Motor neuron (in vitro differentiated cells): ENCODE results near the gene CMC1. TPM values are rescaled to one million over a fixed set of nuclear protein-coding genes. Genes with fewer than 3 reads are reported as not detected.

Experiments
- ATAC-seq, 8 experiments: fragments of 200-7000 bp; cut with Tn5 transposase; replicated peaks in 6 of 8; 2 replicates each; pipeline ENCODE4 v1.8.0; 2021; ENCODE audit warnings: mild to moderate bottlenecking in 8 of 8, moderate library complexity in 8 of 8
- H3K27ac ChIP-seq, 2 donors: fragments of 250-450 bp; sonication (Bioruptor Pico); 2 replicates each; pipeline ENCODE4 v1.9.0; 2021; ENCODE audit warnings: antibody characterized with exemption in 2 of 2, mild to moderate bottlenecking in 2 of 2, moderate library complexity in 1 of 2
- H3K4me1 ChIP-seq, 2 donors: fragments of 250-450 bp; sonication (Bioruptor Pico); replicated peaks in 1 of 2; 2 replicates each; pipeline ENCODE4 v1.6.1; 2021; ENCODE audit warnings: antibody characterized with exemption in 2 of 2, mild to moderate bottlenecking in 2 of 2, moderate library complexity in 1 of 2
- H3K4me3 ChIP-seq, 5 donors: fragments of 250-450 bp; sonication (Bioruptor Pico); 2 replicates each; pipeline ENCODE4 v1.9.0; 2021; ENCODE audit warnings: antibody characterized with exemption in 5 of 5, mild to moderate bottlenecking in 5 of 5, moderate library complexity in 4 of 5
- WGBS, 10 experiments: fragments of 450-650 bp; shearing (Covaris generic); methylation state at CpG; one replicate each; pipeline ENCODE4 v1.0.0; 2022; 5-methylcytosine and 5-hydroxymethylcytosine counted together
- in situ Hi-C, 9 experiments: fragments of 400-800 bp; cut with MboI; loops; one replicate each; pipeline ENCODE4 v1.15.0; 2021; ENCODE audit warnings: low sequenced_read_pairs in 9 of 9, low pct_unique_long_range_greater_than_20kb in 2 of 9; ENCODE audit not compliant: unreplicated experiment in 9 of 9
- total RNA-seq, 8 experiments: library from RNA; unstranded; fragments of 300-600 nt; gene quantifications; 2 replicates each; pipeline versions ENCODE4 v1.2.3 to v1.2.4, GENCODE V29; 2022

The CMC1 gene
- total RNA-seq, 8 experiments from 2014 or later = 16.8 to 36.0 (median 21.9) TPM

DNA sequence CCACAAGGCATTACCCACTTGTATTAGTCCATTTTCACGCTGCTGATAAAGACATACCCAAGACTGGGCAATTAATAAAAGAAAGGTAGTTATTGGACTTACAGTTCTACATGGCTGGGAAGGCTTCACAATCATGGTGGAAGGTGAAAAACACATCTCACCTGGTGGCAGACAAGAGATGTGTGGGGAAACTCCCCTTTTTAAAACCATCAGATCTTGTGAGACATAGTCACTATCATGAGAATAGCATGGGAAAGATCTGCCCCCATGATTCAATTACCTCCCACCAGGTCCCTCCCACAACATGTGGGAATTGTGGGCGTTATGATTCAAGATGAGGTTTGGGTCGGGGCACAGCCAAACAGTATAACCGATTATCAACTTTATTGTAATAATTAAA lies 17.0 kb upstream of the CMC1 start:
- in situ Hi-C loops = no loop called here
- Histone ChIP-seq H3K4me1 (no peaks in the 10 kb centered on the region), H3K27ac (no peak overlapping the region), H3K4me3 (no peak overlapping the region)
- 11 to 100% (median 86%) methylated on average over 1 to 4 of the region's 4 CpGs; no CpG with 5 or more reads in 1 of the 10 experiments for WGBS, 10 experiments
- no peak for ATAC-seq

DNA sequence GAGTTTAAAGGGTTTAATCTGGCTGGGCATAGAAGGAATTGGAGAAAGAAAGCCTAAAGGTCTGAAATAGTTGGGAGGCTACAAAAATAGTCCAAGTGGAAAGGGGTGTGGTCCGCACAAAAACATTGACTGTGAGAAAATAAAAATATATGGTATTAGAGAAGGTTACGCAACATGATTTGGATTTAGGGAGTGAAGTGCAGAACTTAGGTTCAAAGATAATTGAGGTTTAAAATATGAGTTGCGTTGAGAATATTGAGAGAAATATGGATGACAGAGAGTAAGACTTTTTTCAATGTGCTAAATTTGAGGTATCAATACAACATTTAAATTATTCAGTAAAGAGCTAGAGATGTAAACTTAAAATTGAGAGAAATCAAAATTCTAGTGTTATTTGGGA lies 15.4 kb upstream of the CMC1 start:
- in situ Hi-C loops = no loop called here
- no peak for ATAC-seq

DNA sequence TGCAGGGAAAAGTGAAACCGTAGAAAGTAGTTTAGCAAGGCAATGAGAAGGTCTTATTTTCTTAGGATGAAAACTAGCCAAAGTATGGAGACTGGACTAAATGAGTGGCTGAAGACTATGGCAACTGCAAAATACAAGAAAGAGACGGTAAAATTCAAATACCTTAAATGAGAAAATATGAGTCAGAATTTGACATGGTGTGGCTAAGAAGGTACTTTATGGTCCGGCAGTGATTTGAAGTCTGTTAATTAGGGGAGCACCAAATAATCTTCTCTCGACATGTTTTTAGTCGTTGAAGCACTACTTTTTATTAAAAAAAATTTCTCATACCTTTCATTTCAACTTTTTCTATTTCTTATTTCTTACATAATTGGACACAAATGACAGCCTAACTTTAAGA lies 12.8 kb upstream of the CMC1 start:
- Histone ChIP-seq H3K4me1 (no peaks in the 10 kb centered on the region), H3K27ac (no peak overlapping the region), H3K4me3 (no peak overlapping the region)
- 50 to 100% (median 89%) methylated on average over 1 to 5 of the region's 5 CpGs; no CpG with 5 or more reads in 1 of the 10 experiments for WGBS, 10 experiments
- no peak for ATAC-seq
- in situ Hi-C loops = no loop called here

More for the DNA sequence above, 15.4 kb upstream of the CMC1 start:
- H3K4me1 ChIP-seq = no peaks in the 10 kb centered on the region
- 52 to 100% (median 87%) methylated on average over 2 to 3 of the region's 3 CpGs for WGBS, 10 experiments
- H3K27ac ChIP-seq = no peak overlapping the region
- H3K4me3 ChIP-seq = no peak overlapping the region

DNA sequence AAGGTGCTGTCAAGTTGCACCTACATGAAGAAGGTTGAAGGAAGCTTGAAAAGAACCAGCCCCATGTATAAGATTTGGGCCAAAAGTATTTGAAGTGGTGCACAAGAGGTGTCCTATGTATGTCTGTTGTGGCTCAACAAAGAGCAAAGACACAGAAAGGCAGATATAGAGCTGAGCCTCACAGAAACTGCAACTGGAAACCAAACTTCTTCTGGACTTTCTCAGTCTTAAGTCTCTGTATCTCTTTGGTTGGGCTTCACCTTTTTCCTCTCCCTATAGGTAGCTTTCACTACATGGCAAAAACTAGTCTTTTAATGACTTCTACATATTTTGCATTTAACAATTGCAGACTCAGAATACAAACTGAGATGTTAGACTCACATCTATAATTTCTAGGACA lies 8.8 kb upstream of the CMC1 start:
- ATAC-seq = no peak
- H3K4me1 ChIP-seq = no peaks in the 10 kb centered on the region
- in situ Hi-C loops = no loop called here
- no peak overlapping the region for H3K4me3 ChIP-seq
- H3K27ac ChIP-seq = no peak overlapping the region

DNA sequence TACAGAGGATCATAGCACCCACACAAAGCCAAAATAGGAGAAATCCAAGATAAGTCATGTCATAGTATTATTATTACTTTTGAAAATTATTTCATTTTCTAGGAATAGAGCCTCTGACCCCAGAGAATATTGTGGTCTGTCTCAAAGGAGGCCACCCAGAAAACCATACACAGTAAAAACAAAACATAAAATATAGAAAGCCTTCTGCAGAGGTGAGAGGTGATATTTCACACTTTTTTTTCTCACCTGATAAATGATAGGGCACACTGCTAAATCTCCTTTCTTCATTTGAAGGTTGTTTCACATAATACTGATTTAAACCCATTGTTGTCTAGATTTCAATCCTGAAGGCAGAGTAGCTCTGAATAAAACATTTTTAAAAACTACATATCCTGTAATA lies 7.0 kb upstream of the CMC1 start:
- Histone ChIP-seq H3K4me1 (no peaks in the 10 kb centered on the region), H3K27ac (no peak overlapping the region), H3K4me3 (no peak overlapping the region)
- no peak for ATAC-seq
- in situ Hi-C loops = no loop called here

DNA sequence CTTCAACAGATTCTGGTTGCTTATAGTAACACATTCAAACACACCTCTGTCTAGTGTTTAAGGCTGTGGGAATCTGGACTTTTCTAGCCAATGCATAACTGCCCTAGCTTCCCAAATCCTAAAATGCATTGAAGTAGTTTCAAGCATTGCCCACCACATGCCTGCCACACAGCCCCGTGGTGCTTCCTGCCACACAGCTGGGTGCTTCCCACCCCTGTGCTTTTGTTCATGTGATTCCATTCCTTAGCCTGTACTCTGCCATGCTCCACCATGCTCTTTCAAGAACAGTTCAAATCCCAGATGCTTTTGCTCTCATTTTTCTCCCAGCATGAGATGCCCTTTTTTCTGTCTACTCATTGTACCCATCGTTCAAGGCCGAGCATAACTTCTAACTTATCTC lies 2.3 kb upstream of the CMC1 start:
- in situ Hi-C loops = no loop called here
- 10 to 94% (median 77%) methylated on average over 2 to 3 of the region's 3 CpGs; no CpG with 5 or more reads in 2 of the 10 experiments for WGBS, 10 experiments

DNA sequence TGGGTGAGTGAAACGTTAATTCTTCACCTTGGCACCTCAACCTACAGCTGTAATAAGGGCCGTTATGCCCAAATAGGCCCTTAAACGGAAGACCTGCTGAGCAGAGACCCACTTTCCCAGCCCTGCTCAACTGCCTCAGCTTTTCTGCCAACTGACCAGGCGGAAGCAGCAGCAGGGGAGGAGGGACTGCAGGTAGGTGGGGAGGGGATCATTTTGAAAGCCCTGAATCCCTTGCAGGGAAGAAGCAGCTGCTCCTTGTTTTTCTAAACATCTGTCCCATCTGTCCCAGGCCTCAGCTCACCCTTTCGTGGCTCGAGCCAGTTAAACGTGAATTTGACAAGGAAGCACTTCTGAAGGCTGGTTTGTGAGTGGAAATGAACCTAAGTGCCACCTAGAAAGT lies 978 bp upstream of the CMC1 start:
- Histone ChIP-seq H3K4me3 (peak overlapping the region in 1 of 5 donors; percentile 89), H3K4me1 (peaks cover 4 to 6% of the 10 kb centered on the region in 2 donors), H3K27ac (no peak overlapping the region)
- 40 to 88% (median 57%) methylated on average over 1 to 7 of the region's 7 CpGs; no CpG with 5 or more reads in 1 of the 10 experiments for WGBS, 10 experiments
- ATAC-seq = no peak
- in situ Hi-C loops = no loop called here

More for the DNA sequence above, 2.3 kb upstream of the CMC1 start:
- H3K4me1 ChIP-seq = peaks cover 4 to 6% of the 10 kb centered on the region in 2 donors
- H3K27ac ChIP-seq = no peak overlapping the region
- ATAC-seq = no peak
- no peak overlapping the region for H3K4me3 ChIP-seq

DNA sequence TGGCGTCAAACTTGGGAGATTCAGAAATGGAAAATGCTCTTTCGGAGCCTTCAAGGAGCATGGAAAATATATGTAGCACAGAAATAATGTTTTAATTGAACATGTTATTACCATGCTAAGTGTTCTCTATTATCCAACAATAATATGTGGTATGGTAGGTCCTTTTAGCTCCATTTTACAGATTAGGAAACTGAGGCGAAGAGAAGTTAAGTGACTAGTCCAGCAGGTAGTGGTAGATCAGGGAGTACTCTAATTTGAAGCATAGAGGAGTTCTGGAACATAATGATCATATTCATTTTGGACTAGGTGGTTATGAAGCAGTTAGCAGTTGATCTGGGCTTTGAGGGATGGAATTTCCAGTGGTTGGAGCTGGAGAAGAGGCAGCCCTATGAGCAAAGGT lies 1.1 kb downstream of the CMC1 start:
- no peak for ATAC-seq
- H3K4me1 ChIP-seq = peaks cover 4 to 6% of the 10 kb centered on the region in 2 donors
- WGBS, 10 experiments = 81 to 100% (median 90%) methylated on average over 1 to 3 of the region's 3 CpGs; no CpG with 5 or more reads in 2 of the 10 experiments
- in situ Hi-C loops = no loop called here
- no peak overlapping the region for H3K27ac ChIP-seq
- H3K4me3 ChIP-seq = peak overlapping the region; percentile 65 to 89 (median 83)

DNA sequence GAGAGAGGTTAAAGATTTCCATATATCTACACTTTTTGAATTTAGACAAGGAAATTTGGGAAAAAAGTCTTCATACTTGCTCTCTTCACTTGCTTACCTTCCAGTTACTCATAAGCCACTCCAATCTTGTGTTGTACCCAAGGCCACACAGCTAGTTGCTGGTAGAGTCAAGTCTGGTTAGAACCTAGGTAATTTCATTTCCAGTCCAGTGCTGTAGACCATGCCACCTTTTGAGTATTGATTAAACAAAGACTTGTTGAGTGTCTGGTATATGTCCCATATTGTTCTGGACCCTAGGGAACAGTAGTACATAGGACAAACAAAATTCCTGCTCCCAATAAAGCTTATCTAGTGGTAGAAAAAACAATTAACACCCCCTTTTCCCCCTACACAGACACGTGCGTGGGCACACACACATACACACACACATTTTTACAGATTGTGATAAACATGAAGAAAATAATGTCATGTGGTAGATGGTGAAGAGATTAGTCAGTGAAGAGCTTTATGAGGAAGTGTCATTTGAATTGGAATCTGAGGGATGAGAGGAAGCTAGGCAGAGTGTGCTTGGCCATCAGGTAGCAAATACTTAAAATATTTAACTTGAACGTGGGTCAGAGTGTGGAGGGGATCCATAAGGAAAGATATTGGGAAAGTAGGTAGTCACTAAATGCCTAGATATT lies 2.1 kb downstream of the CMC1 start:
- no peak overlapping the region for H3K4me3 ChIP-seq
- 60 to 100% (median 100%) methylated on average over 1 to 3 of the region's 3 CpGs; no CpG with 5 or more reads in 1 of the 10 experiments for whole genome bisulfite sequencing, 10 experiments
- no peak overlapping the region for H3K27ac ChIP-seq
- in situ Hi-C loops = no loop called here
- peaks cover 4 to 6% of the 10 kb centered on the region in 2 donors for H3K4me1 ChIP-seq
- no peak for ATAC-seq

DNA sequence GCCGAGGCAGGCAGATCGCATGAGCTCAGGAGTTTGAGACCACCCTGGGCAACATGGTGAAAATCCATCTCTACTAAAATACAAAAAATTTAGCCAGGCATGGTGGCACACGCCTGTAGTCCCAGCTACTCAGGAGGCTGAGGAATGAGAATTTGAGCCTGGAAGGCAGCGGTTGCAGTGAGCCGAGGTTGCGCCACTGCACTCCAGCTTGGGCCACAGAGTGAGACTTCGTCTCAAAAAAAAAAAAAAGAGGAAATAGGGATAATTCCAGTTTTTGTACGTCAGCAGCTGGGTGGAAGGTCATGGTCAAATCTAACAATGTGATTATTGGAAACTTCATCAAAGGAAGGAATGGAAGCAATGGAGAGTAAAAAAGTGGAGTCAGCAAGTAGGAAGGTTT lies 3.1 kb downstream of the CMC1 start:
- 76 to 97% (median 93%) methylated on average over 4 to 7 of the region's 8 CpGs; no CpG with 5 or more reads in 1 of the 10 experiments for WGBS, 10 experiments
- peaks cover 4 to 6% of the 10 kb centered on the region in 2 donors for H3K4me1 ChIP-seq
- in situ Hi-C loops = no loop called here
- no peak overlapping the region for H3K4me3 ChIP-seq
- H3K27ac ChIP-seq = no peak overlapping the region
- no peak for ATAC-seq

DNA sequence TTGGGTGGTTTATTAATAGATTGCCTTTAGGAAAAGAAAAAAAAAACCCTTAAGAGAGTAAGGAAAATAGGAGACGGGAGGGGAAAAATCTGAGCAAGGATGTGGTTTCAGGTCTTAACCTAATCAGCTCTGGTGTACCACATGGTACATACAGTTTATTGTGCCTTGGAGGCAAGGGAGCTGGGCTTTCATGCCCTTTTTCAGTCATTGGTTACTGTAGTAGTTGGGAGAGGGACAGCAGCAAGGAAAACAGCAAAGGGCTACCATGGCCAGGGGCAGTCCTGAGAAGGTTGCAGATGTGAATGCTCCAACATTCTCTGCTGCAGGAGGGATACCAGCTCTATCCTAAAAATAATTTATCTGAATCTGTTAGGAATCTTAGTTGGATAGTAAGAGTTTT lies 5.9 kb downstream of the CMC1 start:
- H3K4me3 ChIP-seq = no peak overlapping the region
- WGBS, 10 experiments = 87 to 100% (median 100%) methylated on average over 1 of the region's 1 CpG; no CpG with 5 or more reads in 4 of the 10 experiments
- peaks cover 0 to 5% of the 10 kb centered on the region in 2 donors for H3K4me1 ChIP-seq
- in situ Hi-C loops = no loop called here
- no peak for ATAC-seq
- no peak overlapping the region for H3K27ac ChIP-seq

DNA sequence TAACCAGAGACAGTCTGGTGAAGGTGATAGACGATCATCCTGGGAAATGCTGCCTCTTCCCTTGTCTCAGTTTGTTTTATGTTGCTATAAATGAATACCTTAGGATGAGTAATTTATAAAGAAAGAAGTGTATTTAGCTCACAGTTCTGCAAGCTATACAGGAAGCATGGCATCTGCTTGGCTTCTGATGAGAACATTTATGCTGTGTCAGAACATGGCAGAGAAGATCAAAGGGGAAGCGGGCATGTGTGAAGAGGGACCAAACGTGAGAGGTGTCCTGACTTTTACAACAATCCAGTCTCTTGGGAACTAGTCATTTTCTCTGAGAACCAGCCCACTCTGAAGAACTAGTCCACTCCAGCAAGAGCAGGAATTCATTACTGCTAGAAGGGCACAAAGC lies 9.6 kb downstream of the CMC1 start:
- 0 to 90% (median 64%) methylated on average over 1 to 3 of the region's 3 CpGs; no CpG with 5 or more reads in 2 of the 10 experiments for WGBS, 10 experiments
- no peak for ATAC-seq
- Histone ChIP-seq H3K27ac (no peak overlapping the region), H3K4me1 (no peaks in the 10 kb centered on the region), H3K4me3 (no peak overlapping the region)
- in situ Hi-C loops = no loop called here

DNA sequence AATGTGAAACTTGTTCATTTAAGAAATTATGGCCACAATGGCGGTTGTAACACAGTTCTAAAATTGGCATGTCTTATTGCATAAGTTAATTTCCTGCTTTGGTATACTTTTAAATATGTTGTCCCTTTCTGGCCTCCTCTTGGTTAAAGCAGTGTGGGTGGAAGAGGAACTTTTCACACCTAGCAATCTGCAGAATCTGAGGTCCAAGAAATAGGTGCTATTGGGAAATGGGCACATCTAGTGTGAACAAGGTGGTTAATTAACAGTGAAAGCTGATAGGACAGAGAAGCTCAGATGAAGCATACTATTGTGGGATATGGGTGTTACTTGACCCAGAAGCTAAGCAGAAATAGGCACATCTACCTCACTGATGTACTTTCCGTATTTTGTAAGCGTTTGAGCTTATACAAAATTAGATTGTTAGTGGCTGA lies 10.6 kb downstream of the CMC1 start:
- Histone ChIP-seq H3K4me1 (no peaks in the 10 kb centered on the region), H3K27ac (no peak overlapping the region), H3K4me3 (no peak overlapping the region)
- no peak for ATAC-seq
- in situ Hi-C loops = no loop called here
- WGBS, 10 experiments = 92 to 100% (median 100%) methylated on average over 1 to 3 of the region's 3 CpGs

DNA sequence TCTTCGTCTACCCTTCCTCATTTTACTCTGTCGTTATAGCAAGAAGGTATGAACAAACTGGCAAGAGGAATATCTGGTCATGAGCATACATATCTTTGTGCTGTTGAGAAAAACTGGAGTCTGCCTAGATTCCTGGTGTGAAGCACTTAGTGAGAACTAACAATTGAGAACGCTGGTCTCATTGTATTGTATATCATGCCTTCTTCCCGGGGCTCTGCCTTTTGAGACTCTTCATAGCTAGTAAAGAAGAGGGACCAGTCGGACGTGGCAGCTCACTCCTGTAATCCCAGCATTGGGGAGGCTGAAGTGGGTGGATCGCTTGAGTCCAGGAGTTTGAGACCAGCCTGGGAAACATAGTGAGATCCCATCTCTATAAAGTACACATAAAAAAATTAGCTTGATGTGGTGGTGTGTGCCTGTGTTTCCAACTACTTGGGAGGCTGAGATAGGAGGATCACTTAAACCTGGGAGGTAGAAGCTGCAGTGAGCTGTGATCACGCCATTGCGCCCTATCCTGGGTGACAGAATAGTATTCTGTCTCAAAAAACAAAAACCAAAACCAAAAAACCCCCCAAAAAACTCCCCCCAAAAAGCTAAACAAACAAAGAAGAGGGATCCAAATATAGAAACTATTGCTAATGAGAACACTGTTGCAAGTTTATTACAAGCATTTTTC lies 11.8 kb downstream of the CMC1 start:
- 67 to 100% (median 80%) methylated on average over 3 to 9 of the region's 9 CpGs; no CpG with 5 or more reads in 2 of the 10 experiments for WGBS, 10 experiments
- in situ Hi-C loops = no loop called here
- no peak for ATAC-seq
- no peak overlapping the region for H3K27ac ChIP-seq
- no peaks in the 10 kb centered on the region for H3K4me1 ChIP-seq
- no peak overlapping the region for H3K4me3 ChIP-seq
